Cardiac septum (tissue), 1 donor: Measurements from ENCODE around the gene EXOC6. TPM values are rescaled to one million over a fixed set of nuclear protein-coding genes. Genes with fewer than 3 reads are reported as not detected.

Experiments
- DNase-seq: peaks from one replicate; pipeline ENCODE4 v3.0.0-alpha.2; 2020; ENCODE audit warnings: low spot score
- intact Hi-C: fragments of 100-400 bp; cut with DNase I; formaldehyde crosslinking; loops from one replicate; pipeline ENCODE4 v1.14.0; 2022
- total RNA-seq: library from RNA; stranded (reverse); fragmentation: NEBNext Ultra II Directional; extraction: Animal tissue kit (Norgen Biotek cat#: 25700); gene quantifications from one replicate; pipeline ENCODE4 v1.2.1, GENCODE V29; 2021
- donor health status: DM: no; HTN: no; CAD: no.

EXOC6 gene
- total RNA-seq, 1 donor from 2014 or later, result 9.9 TPM

DNA sequence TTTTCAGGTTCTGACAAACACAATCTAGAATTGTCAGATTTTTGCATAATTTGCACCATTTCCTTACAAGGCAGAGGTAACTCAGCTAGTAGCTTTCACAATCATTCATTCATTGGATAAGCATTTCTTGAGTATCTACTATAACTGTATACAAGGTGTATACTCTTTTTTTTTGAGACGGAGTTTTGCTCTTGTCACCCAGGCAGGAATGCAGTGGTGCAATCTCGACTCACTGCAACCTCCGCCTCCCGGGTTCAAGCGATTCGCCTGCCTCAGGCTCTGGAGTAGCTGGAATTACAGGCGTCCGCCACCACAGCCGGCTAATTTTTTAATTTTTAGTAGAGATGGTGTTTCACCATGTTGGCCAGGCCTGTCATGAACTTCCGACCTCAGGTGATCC lies 16.2 kb upstream of the EXOC6 start:
- intact Hi-C loops, result no loop called here
- DNase-seq, result no peak

DNA sequence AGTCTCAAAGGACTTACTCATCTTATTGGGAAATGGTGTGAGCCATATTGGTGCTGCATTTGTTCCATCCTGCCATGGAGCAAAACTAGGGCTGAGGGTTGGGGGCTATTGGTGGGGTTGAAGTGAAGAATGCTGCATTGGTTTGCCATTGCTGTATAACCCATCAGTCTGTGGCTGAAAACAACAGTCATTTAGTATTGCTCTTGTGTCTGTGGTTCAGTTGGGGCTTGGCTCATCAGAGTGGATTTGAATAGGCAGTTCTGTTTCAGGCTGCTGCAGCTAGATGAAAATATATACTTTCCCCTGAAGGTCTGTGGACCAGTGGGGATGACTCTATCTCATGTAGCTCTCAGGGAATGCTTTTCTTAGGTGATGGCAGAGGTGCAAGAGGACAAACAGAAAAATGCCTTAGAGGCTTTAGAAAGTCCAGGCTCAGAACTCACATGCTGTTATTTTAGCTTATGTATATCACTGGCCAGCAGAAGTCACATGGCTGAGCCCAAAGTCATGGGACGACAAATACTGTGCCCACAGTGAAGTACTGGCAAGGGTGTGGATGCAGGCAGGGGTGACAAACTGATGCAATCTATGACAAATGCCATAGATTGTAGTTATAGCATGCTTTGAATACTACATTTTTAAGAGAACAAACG lies 15.2 kb upstream of the EXOC6 start:
- DNase-seq, result no peak
- intact Hi-C loops, result no loop called here

DNA sequence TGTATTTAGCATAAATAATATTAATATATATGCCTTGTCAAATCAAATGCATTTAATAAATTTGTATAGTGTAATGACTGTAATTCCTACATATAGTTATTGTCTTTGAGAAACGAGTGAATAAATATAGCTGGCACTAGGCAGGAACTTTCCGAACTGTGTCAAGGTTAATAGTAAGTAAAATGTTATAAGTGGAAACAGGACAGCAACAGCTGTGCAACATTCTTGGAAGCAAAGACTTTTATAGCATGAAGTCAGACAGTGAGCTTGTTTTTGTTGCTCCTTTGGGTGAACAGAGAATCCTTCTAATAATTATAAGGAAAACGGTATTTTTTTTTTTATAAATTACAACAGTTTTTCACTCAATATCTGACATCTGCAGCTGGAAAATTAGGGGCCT lies 14.0 kb upstream of the EXOC6 start:
- intact Hi-C loops, result no loop called here
- no peak for DNase-seq

DNA sequence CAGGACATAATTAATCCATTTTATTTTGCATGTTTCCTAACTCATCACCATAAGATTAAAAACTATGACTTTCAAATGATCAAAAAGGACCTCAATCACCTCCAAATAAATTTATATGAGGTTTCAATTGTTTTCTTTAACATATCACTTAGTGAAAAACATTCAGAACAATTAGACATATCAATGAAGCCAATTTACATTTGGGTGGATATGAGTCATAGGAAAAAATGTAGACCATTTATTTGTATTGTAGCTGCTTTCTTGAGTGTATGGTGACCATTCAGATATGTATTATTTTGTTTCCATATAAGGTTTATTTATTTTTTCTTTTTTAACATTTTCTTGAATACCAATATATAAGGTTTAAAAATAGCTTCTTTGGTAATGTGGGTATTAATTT lies 13.3 kb upstream of the EXOC6 start:
- no peak for DNase-seq
- intact Hi-C loops, result no loop called here

DNA sequence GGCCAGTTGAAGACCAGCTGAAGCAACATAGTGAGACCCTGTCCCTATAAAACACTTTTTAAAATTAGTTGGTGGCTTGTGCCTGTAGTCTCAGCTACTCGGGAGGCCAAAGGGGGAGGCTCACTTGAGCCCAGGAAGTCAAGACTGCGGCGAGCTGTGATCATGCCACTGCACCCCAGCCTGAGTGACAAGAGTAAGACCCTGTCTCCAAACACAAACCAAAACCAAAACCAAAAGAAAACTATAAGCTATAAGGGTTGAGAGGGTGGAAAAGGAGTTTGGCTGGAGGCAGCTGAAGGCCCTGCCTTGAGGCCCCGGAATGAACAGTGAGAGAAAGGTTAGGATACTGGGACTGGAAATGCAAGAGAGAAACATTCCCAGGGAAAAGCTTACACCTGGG lies 10.9 kb upstream of the EXOC6 start:
- no peak for DNase-seq
- intact Hi-C loops, result no loop called here

DNA sequence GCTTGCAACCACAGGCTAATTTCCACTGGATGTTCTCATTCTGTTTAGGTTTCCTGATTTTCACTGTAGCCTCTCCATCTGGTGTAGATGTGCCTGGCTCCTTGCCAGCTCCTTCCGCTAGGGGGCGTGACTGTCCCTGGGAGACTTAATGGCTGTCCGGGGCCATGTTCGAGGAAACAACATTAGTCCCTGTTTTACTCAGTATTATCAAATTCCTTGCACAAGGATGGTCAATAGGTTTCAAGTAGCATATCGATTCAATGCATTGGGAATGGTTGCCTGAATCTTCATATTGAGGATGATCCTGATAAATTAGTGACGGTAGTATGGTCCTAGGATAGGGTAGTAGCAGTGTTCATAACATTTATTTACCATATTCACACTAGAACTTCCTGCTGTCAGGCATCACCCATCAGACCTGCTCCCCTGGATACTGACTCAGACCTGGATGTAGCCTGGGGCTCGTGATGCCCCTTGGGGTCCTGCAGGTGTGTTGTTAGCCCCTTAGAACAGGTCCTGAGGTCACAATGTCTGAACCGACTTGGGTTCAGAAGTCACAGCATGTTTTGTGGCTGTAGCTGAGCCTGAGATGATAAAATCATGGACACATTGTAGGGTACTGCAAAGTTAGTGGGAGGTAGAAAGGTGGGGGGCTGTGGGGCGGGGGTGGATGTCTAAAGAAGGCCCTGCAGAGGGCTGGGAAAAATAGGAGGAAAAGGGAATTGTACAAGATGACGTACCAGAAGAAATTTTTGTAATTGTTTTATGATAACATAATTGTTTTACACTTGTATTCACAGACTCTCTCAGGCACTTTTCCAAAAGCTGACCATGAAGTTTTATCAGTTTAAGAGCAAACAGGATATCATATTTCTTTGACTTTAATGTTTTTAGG lies 8.9 kb upstream of the EXOC6 start:
- intact Hi-C loops, result no loop called here
- DNase-seq, result peak; percentile 87

DNA sequence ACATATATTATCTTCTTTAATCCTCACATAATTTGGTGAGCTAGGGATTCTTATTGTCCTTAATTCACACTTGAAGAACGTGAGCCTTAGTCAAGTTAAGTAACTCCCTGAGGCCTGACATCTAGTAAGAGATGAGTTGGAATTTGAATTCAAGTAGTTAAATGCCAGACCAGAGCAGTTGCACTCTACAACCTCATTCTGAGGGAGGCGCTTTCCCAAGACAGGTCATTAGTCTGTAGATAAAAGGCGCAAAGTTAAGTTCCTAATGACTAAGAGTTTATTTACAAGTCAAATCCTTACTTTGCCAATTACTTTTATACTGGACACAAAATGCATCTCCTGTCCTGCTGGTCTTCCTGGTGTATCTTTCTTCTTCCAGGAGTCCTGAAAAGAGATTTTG lies 3.6 kb upstream of the EXOC6 start:
- intact Hi-C loops, result loop anchor here (5.0 kb wide), 1 partner anchor 252 kb away; the partner anchor contains the start of gene KIF11
- DNase-seq, result no peak

DNA sequence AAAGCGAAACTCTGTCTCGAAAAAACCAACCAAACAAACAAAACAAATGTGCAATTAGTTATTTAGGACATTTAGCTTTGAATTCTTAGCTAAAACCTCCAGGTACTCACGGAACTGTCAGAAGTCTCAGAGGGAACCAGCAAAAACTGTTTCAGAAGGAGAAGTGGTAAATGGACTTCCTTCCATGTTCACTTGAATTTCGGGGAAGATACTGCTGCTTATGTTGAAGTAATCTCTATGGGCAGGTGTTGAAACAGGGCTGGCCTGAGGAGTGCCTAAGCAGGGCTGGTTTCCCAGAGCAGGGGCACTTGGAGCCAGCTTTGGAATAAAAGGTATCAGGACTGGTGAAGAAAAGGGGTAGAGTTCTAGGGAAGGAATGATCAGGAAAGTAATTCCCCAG lies 2.4 kb upstream of the EXOC6 start:
- no peak for DNase-seq
- intact Hi-C loops, result loop anchor here (5.0 kb wide), 1 partner anchor 254 kb away; the partner anchor contains the start of gene KIF11

DNA sequence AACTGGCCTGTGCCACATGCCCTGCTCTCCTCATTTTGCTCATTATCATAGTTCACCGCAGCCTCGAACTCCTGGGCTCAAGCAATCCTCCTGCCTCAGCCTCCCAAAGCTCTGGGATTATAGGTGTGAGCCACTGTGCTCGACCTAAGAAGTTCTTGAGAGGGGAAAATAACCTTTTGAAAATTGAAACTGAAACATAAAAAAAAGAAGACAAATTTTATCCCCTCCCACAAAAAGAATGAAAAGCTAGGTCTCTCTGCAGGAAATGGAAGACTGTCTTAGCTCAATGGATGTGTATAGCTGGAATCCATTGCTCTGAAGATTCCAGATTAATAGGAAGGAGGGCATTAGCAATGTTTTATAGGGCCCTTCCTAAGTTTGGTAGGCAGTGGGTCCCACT lies 2.0 kb upstream of the EXOC6 start:
- intact Hi-C loops, result loop anchor here (5.0 kb wide), 1 partner anchor 254 kb away; the partner anchor contains the start of gene KIF11
- DNase-seq, result no peak

DNA sequence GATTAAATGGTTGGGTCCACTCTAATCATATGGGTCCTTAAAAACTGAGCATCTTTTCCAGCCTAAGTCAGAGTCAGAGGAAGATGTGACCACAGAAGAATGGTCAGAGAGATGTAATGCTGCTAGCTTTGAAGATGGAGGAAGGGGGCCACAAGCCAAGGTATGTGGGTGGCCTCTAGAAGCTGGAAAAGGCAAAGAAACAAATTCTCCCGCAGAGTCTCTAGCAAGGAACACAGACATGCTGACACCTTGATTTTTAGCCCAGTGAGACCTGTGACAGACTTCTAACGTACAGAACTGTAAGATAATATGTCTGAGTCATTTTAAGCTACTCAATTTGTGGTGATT lies 1.5 kb upstream of the EXOC6 start:
- intact Hi-C loops, result loop anchor here (5.0 kb wide), 1 partner anchor 255 kb away; the partner anchor contains the start of gene KIF11

DNA sequence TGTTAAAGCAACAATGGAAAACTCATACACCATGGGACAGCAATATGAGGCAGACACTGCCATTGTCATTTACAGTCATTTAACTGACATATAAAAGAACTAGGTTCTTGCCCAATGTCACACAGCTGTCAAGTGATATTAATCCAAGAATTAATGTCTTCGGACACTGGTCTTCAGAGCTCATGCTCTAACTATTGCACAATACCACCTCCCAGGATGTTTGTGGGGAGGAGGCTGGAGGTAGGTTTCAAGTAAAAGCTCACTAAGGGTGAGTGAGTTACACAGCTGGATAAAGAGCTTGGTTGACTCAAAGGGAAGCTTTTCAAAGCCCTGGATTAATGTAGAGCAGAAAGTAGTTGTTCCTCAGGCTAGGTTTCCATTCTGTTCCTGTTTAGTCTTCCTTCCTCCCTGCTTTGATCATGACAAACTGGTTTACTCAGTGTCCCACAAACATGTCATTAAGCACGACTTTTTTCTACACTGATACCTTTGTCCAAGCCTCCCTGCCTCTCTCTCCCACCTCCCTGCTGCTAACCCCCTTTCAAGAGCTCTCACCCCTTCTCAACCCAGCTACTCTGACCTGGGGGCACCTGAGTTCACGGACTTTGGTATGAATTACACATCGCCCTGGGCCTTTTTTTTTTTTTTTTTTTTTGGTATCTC lies 987 bp upstream of the EXOC6 start:
- intact Hi-C loops, result loop anchor here (5.0 kb wide), 1 partner anchor 255 kb away; the partner anchor contains the start of gene KIF11
- no peak for DNase-seq

More for the DNA sequence above, 1.5 kb upstream of the EXOC6 start:
- DNase-seq, result no peak

DNA sequence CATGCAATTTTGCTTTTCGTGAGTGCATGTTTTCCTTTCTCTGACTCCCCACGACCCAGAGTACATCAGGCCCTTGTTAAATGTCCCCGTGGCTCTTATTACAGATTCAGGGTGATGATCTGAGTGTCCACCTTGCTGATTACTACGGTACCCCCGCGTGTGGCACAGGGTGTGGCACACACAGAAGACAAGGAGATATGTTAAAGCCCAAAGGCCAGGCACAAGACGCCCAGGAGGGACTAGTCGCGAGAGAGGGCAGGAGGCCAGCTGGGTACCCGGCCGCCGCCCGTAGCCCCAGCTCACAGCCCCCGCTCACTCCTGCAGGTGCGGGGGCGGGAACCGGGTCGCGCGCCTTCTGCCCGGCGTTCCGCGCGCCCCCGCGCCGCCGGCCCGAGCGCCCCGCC lies 281 bp upstream of the EXOC6 start:
- intact Hi-C loops, result loop anchor here (5.0 kb wide), 1 partner anchor 256 kb away; the partner anchor contains the start of gene KIF11
- DNase-seq, result no peak

DNA sequence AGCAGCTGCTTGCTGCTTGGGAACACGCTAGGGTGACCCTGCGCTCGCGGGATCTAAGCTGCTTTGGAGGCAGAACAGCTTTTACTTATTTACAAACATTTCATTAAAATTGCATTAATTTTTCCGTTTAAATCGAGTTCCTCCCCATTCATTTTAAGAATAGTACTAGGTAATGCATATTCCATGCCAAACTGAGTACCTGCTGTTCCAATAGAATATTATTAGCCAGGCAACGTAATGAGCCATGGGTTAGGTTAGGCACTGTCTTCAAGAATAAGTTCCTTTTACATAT lies 860 bp downstream of the EXOC6 start:
- intact Hi-C loops, result loop anchor here (5.0 kb wide), 1 partner anchor 257 kb away; the partner anchor contains the start of gene KIF11
- no peak for DNase-seq

DNA sequence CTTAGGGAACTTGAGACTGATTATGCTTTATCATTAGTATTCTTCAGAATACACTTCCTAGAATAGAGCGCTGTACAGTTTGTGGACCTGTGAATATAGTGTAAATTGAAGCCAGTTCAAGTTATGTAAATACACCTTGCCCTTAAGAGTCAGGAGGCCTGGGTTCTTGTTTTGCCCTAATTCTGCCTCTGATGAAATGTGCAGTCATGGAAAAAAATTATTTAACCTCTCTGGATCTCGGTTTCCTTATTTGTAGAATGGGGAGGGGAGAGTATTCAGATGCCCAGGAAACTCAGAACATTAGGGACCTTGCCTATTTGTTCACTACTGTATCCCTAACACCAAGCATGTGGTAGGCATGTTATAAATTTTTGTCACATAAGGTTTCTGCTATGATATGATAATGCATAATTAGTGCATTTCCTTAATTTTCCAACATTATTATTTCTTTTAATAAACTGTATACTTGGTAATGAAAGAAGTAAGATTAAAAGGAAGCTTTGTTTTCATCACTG lies 1.3 kb downstream of the EXOC6 start:
- no peak for DNase-seq
- intact Hi-C loops, result loop anchor here (5.0 kb wide), 1 partner anchor 257 kb away; the partner anchor contains the start of gene KIF11

DNA sequence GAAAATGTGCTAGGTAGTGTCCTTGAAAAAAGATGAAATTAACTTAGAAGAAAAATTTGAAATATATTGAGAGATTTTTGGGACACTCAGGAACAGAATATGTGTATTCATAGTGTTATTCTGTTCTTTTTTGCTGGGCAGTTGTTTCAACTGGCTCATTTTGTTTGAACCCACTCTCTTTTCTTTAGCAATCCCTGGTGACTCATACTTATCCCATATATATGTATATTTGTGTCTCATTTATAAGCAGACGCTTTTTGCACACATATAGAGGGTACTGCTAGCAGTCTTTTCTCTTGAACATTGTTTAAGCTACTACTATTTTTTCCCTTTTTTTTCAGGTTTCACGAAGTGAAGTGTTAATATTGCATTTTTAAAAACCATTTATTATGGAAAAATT lies 1.9 kb downstream of the EXOC6 start:
- DNase-seq, result no peak
- intact Hi-C loops, result no loop called here

DNA sequence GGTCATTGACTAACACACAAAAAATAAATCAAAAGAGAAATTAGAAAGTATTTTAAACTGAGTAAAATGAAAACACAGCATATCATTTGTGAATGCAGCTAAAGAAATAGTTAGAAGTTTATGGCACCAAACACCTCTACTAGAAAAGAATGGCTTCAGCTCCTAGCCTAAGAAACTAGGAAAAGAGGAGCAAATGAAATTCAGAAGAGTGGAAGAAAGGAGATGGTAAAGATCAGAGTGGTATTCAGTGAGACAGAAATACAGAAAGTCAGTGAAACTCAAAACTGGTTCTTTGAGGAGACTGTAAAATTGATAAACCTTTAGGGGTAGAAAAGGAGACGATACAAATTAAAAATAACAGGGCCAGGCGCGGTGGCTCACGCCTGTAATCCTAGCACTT lies 2.7 kb downstream of the EXOC6 start:
- no peak for DNase-seq
- intact Hi-C loops, result no loop called here

DNA sequence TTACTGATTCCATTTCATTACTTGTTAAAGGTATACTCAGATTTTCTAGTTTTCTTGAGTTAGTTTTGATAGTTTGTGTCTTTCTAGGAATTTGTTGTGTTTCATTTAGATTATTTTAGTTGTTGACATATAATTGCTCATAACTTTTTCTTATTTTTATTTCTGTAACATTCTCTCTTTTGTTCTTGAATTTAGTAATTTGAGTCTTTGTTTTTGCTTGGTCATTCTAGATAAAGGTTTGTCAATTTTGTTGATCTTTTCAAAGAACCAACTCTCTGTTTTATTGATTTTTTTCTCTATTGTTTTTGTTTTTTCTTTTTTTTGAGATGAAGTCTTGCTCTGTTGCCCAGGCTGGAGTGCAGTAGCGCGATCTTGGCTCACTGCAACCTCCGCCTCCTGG lies 7.2 kb downstream of the EXOC6 start:
- intact Hi-C loops, result no loop called here

DNA sequence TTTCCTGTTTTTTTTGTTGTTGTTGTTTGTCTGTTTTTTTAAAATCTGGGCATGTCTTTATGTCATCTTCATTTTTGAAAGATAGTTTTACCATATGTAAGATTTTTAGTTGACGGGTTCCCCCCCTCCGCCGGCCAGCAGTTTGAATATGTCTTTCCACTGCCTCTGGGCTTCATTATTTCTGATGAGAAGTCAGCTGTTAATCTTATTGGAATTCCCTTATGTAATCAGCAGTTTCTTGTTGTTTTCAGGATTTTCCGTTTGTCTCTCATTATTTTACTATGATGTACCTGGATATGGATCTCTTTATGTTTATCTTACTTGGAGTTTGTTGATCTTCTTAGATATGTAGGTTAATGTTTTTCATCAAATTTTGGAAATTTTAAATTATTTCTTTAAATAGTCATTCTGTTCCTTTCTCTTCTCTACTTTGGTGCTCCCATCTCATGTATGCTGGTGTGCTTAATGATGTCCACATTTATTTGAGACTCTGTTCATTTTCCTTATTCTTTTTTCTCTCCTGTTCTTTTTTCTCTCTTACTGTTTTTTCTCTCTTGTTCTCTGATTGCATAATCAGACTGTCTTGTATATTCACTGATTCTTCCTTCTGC lies 9.7 kb downstream of the EXOC6 start:
- DNase-seq, result no peak
- intact Hi-C loops, result no loop called here

More for the DNA sequence above, 7.2 kb downstream of the EXOC6 start:
- DNase-seq, result no peak

DNA sequence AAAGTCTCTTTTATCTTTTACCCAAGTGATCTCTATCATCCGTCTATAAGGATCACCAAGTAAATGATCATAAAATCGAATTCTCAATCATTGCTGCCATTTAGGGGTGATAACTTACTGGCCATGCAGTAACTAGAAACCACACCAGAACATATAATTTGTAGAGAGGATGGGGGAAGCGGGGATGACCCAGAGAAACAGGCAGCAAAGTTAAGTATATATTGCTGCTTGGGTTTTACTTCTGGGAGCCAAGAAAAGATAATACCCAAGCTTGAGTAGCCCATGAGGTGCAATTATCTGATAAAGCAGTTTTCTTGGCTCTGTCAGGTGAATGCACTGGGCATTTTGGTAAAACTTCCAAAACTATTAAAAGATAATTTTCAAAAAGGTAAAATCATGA lies 18.9 kb downstream of the EXOC6 start:
- no peak for DNase-seq
- intact Hi-C loops, result no loop called here

DNA sequence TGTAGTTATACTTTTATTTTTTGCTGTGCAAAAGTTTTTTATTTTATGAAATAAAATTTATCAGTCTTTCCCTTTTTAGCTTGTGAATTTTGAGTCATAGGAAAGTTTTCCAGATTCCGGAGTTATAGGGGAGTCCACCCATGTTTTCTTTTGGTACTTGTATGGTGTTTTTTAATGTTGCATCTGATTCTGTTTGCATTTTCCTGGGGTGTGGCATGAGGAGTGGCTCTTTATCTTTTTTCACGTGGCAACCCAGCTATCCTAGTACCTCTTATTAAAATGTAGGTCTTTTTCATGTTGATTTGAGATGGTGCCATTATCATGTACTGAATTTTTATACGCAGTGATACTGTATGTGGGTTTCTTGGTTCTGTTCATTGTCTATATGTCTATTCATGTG lies 19.7 kb downstream of the EXOC6 start:
- DNase-seq, result no peak
- intact Hi-C loops, result no loop called here
